Measurements from ENCODE around the gene JARID2. TPM values are rescaled to one million over a fixed set of nuclear protein-coding genes. Genes with fewer than 3 reads are reported as not detected.
A peak's percentile ranks its signal among the peaks of the same experiment; 100 is the strongest.

Gene JARID2
- total and polyA plus RNA-seq, 2 of the 13 experiments (the other 11 are each of a cell fraction or from before 2014, with no cell fraction given), result 7.5 to 10.3 TPM

DNA sequence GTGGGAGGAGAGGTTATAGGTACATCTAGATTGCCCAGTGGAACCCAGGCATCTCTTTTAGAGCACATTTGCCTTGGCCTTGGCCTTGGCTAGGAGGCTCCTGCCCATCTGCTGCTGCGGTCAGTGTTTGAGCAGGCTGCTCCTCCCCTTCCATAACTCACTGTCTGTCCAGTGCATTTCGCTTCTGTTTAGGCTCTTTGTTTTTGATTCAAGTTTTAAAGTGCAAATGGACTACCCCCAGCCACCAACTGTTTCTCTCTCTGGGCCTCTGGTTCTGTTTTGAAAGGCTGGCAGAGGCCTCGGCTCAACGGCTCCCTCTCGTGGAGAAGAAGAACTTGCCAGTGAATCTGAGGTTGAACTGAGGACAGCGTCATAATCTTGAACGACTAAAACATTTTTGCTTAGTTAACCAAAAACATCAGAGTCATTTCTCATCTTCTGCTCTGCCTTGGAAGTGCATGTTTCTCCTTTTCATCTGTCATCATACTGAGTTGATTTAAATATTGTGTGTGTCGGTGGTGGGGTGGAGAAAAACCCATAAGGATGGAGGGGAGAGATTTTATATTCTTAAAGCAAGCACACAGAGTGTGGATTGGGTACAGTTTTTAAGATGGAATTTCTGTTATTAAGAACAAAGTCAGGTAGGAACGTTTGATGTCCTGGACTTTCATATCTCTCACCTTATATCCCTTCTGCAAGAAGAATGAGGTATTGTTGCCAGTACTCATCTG lies 245.6 kb downstream of the JARID2 start (continued):
- TF ChIP-seq SOX6 (IDR thresholded peaks at IDR 0.05) (no peak), SOX6 (CRISPR knock-in tag; IDR thresholded peaks at IDR 0.05) (peak; percentile 86), ZNF17 (CRISPR knock-in tag; IDR thresholded peaks at IDR 0.05) (no peak), MEIS2 (CRISPR knock-in tag; IDR thresholded peaks at IDR 0.05) (peak; percentile 96), SIN3A (IDR thresholded peaks at IDR 0.05; ENCODE audit: borderline replicate concordance, low read depth, low read length) (no peak), ZNF564 (CRISPR knock-in tag; IDR thresholded peaks at IDR 0.05) (no peak), ZSCAN31 (CRISPR knock-in tag; IDR thresholded peaks at IDR 0.05; ENCODE audit: low read depth) (peak; percentile 68), ZNF788 (CRISPR knock-in tag; IDR thresholded peaks at IDR 0.05; ENCODE audit: borderline replicate concordance) (peak; percentile 49; the same call in 1 of the 2 replicates), HNRNPUL1 (IDR thresholded peaks at IDR 0.05; ENCODE audit: low read depth, low read length) (no peak), ERF (CRISPR knock-in tag; IDR thresholded peaks at IDR 0.05) (peak; percentile 67; the same call in 1 of the 2 replicates), MED13 (CRISPR knock-in tag; IDR thresholded peaks at IDR 0.05) (no peak), XRCC5 (optimal IDR thresholded peaks at IDR 0.05; ENCODE audit: low read length) (peak; percentile 88), ZNF292 (CRISPR knock-in tag; IDR thresholded peaks at IDR 0.05; ENCODE audit: borderline replicate concordance, low read depth) (peak; percentile 90; the same call in 1 of the 2 replicates), SP2 (CRISPR knock-in tag; IDR thresholded peaks at IDR 0.05) (no peak), EP300 (IDR thresholded peaks at IDR 0.05; ENCODE audit: low read depth in 2 of 2, low read length in 2 of 2) (peak in 1 of 2 experiments; percentile 59; a peak in 1 of 4 replicates), EP300 (CRISPR knock-in tag; IDR thresholded peaks at IDR 0.05; ENCODE audit: borderline replicate concordance) (no peak), ZNF33B (CRISPR knock-in tag; IDR thresholded peaks at IDR 0.05) (0 out of 2 replicates have a peak, but pooled peaks have one; percentile 5), PITX1 (CRISPR knock-in tag; IDR thresholded peaks at IDR 0.05) (peak; percentile 84; the same call in 1 of the 2 replicates), ZNF432 (CRISPR knock-in tag; IDR thresholded peaks at IDR 0.05; ENCODE audit: borderline replicate concordance) (no peak), MZF1 (CRISPR knock-in tag; IDR thresholded peaks at IDR 0.05; ENCODE audit: borderline replicate concordance) (no peak; the same call in 1 of the 2 replicates), HOXA5 (CRISPR knock-in tag; IDR thresholded peaks at IDR 0.05) (peak; percentile 97), CBFB (CRISPR knock-in tag; IDR thresholded peaks at IDR 0.05) (peak; percentile 96), SRSF9 (IDR thresholded peaks at IDR 0.05; ENCODE audit: borderline replicate concordance, insufficient read depth, low read depth, low read length, poor library complexity, severe bottlenecking) (no peak), NFYB (CRISPR knock-in tag; IDR thresholded peaks at IDR 0.05) (no peak)
- TF ChIP-seq, protein P1, sequence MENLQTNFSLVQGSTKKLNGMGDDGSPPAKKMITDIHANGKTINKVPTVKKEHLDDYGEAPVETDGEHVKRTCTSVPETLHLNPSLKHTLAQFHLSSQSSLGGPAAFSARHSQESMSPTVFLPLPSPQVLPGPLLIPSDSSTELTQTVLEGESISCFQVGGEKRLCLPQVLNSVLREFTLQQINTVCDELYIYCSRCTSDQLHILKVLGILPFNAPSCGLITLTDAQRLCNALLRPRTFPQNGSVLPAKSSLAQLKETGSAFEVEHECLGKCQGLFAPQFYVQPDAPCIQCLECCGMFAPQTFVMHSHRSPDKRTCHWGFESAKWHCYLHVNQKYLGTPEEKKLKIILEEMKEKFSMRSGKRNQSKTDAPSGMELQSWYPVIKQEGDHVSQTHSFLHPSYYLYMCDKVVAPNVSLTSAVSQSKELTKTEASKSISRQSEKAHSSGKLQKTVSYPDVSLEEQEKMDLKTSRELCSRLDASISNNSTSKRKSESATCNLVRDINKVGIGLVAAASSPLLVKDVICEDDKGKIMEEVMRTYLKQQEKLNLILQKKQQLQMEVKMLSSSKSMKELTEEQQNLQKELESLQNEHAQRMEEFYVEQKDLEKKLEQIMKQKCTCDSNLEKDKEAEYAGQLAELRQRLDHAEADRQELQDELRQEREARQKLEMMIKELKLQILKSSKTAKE (CRISPR knock-in tag; IDR thresholded peaks at IDR 0.05; ENCODE audit: borderline replicate concordance), result peak; percentile 91
- TF ChIP-seq, protein P2, sequence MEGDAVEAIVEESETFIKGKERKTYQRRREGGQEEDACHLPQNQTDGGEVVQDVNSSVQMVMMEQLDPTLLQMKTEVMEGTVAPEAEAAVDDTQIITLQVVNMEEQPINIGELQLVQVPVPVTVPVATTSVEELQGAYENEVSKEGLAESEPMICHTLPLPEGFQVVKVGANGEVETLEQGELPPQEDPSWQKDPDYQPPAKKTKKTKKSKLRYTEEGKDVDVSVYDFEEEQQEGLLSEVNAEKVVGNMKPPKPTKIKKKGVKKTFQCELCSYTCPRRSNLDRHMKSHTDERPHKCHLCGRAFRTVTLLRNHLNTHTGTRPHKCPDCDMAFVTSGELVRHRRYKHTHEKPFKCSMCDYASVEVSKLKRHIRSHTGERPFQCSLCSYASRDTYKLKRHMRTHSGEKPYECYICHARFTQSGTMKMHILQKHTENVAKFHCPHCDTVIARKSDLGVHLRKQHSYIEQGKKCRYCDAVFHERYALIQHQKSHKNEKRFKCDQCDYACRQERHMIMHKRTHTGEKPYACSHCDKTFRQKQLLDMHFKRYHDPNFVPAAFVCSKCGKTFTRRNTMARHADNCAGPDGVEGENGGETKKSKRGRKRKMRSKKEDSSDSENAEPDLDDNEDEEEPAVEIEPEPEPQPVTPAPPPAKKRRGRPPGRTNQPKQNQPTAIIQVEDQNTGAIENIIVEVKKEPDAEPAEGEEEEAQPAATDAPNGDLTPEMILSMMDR (CRISPR knock-in tag; IDR thresholded peaks at IDR 0.05), result peak; percentile 91

Data from HepG2 (cell line).